ENCODE measurements around the gene JAKMIP1.
"Not testable (repeated sequence)": the region's sequence is repeated elsewhere in the genome, so short reads cannot be mapped to it uniquely, and the experiment has no call there.

JAKMIP1 gene

GRCh38 chr4:6228158-6229067 lies 28.1 kb upstream of the JAKMIP1 start:
- no peak for DNase-seq

- DNase-seq = no peak
These were observed 27.2 kb upstream of the JAKMIP1 start for GRCh38 chr4:6227412-6228157.

- no peak for DNase-seq
These were observed 26.2 kb upstream of the JAKMIP1 start for GRCh38 chr4:6226506-6226905.

GRCh38 chr4:6225469-6225868 lies 25.1 kb upstream of the JAKMIP1 start:
- DNase-seq = peak; percentile 45

GRCh38 chr4:6224735-6225134 lies 24.4 kb upstream of the JAKMIP1 start:
- no peak for DNase-seq

GRCh38 chr4:6222761-6223292 lies 22.5 kb upstream of the JAKMIP1 start:
- DNase-seq = no peak

- no peak for DNase-seq
These were observed 21.8 kb upstream of the JAKMIP1 start for GRCh38 chr4:6221851-6222760.

GRCh38 chr4:6221301-6221850 lies 21.0 kb upstream of the JAKMIP1 start:
- DNase-seq = no peak

GRCh38 chr4:6217716-6218381 lies 17.5 kb upstream of the JAKMIP1 start:
- no peak for DNase-seq

- no peak for DNase-seq
These were observed 16.2 kb upstream of the JAKMIP1 start for GRCh38 chr4:6216588-6216987.

- no peak for DNase-seq
These were observed 9.6 kb upstream of the JAKMIP1 start for GRCh38 chr4:6209921-6210320.

- not testable (repeated sequence) for DNase-seq
These were observed 8.9 kb upstream of the JAKMIP1 start for GRCh38 chr4:6209291-6209690.

GRCh38 chr4:6208416-6208815 lies 8.1 kb upstream of the JAKMIP1 start:
- no peak for DNase-seq

- DNase-seq = no peak
These were observed 7.3 kb upstream of the JAKMIP1 start for GRCh38 chr4:6207602-6208001.

- DNase-seq = no peak
These were observed 6.5 kb upstream of the JAKMIP1 start for GRCh38 chr4:6206771-6207290.

GRCh38 chr4:6205973-6206372 lies 5.6 kb upstream of the JAKMIP1 start:
- no peak for DNase-seq

- no peak for DNase-seq
These were observed 5.2 kb upstream of the JAKMIP1 start for GRCh38 chr4:6205567-6205931.

GRCh38 chr4:6204871-6205566 lies 4.7 kb upstream of the JAKMIP1 start:
- DNase-seq = no peak

GRCh38 chr4:6204098-6204497 lies 3.7 kb upstream of the JAKMIP1 start:
- DNase-seq = no peak

- DNase-seq = no peak
These were observed 1.3 kb upstream of the JAKMIP1 start for GRCh38 chr4:6201580-6202091.

- DNase-seq = no peak
These were observed 593 bp upstream of the JAKMIP1 start for GRCh38 chr4:6200922-6201362.
